IMR-90 (cell line): ENCODE measurements around the gene UBE2B. TPM values are rescaled to one million over a fixed set of nuclear protein-coding genes. Genes with fewer than 3 reads are reported as not detected.

Experiments
- ATAC-seq: fragments of 200-7000 bp; cut with Tn5 transposase; 2 replicates; pipeline ENCODE4 v1.9.1; 2020; ENCODE audit warnings: low read depth, mild to moderate bottlenecking, moderate library complexity
- BruUV-seq: library from RNA; stranded (reverse); fragments of 400-500 nt; replicated peaks from 2 replicates; lab custom pipeline; 2021; lab: Mats Ljungman, UMichigan
- CTCF ChIA-PET: fragments of 300-600 bp; formaldehyde crosslinking; extraction: SDS; loops from one replicate; lab custom pipeline; 2021; ENCODE audit warnings: antibody characterized with exemption; lab: Yijun Ruan, JAX
- POLR2A ChIA-PET: fragments of 300-600 bp; sonication (Branson Sonifier 250); formaldehyde crosslinking; loops from one replicate; lab custom pipeline; 2022; ENCODE audit warnings: antibody characterized with exemption; ENCODE audit not compliant: unreplicated experiment; lab: Charles Lee
- DNase-seq: peaks from one replicate; pipeline ENCODE4 v3.0.0; 2013
- H2AFZ ChIP-seq: replicated peaks from 2 replicates; pipeline ENCODE3; 2013; ENCODE audit warnings: low read length, mild to moderate bottlenecking; ENCODE audit not compliant: poor library complexity
- H2AK5ac ChIP-seq: 2 replicates; pipeline ENCODE4 v1.6.1; 2013; ENCODE audit warnings: low read depth, low read length, inconsistent platforms
- H2AK9ac ChIP-seq: replicated peaks from 2 replicates; pipeline ENCODE3; 2013; ENCODE audit warnings: mild to moderate bottlenecking, low read depth, low read length, moderate library complexity; ENCODE audit not compliant: poor library complexity
- H2BK120ac ChIP-seq: 2 replicates; pipeline ENCODE4 v1.6.1; 2013; ENCODE audit warnings: low read depth, low read length, inconsistent platforms
- H2BK15ac ChIP-seq: 3 replicates; pipeline ENCODE4 v1.6.1; 2013; ENCODE audit warnings: low read depth, low read length, inconsistent platforms
- H2BK20ac ChIP-seq: 2 replicates; pipeline ENCODE4 v1.6.1; 2013; ENCODE audit warnings: low read depth, mild to moderate bottlenecking, inconsistent platforms, low read length, moderate library complexity
- H2BK5ac ChIP-seq: 2 replicates; pipeline ENCODE4 v1.6.1; 2013; ENCODE audit warnings: mild to moderate bottlenecking, low read depth, low read length, inconsistent platforms; ENCODE audit not compliant: poor library complexity, severe bottlenecking
- H3K14ac ChIP-seq: replicated peaks from 2 replicates; pipeline ENCODE4 v1.6.1; 2013; ENCODE audit warnings: low read depth, low read length, inconsistent platforms
- H3K18ac ChIP-seq: 2 replicates; pipeline ENCODE4 v1.6.1; 2013; ENCODE audit warnings: low read depth, low read length, control low read depth
- H3K23ac ChIP-seq: 2 replicates; pipeline ENCODE4 v1.6.1; 2013; ENCODE audit warnings: low read depth, low read length, inconsistent platforms
- H3K27ac ChIP-seq: 2 replicates; pipeline ENCODE4 v1.5.1; 2013; ENCODE audit warnings: mild to moderate bottlenecking, control low read depth, low read length; ENCODE audit not compliant: insufficient read depth
- H3K27me3 ChIP-seq: 2 replicates; pipeline ENCODE4 v1.6.1; 2013; ENCODE audit warnings: low read length; ENCODE audit not compliant: control insufficient read depth, insufficient read depth
- H3K36me3 ChIP-seq: 2 replicates; pipeline ENCODE4 v1.6.1; 2013; ENCODE audit warnings: low read length, mixed read lengths; ENCODE audit not compliant: control insufficient read depth, insufficient read depth
- H3K4ac ChIP-seq: 2 replicates; pipeline ENCODE4 v1.6.1; 2013; ENCODE audit warnings: low read depth, low read length, inconsistent platforms
- H3K4me1 ChIP-seq: 2 replicates; pipeline ENCODE4 v1.6.1; 2013; ENCODE audit warnings: low read length, mixed read lengths; ENCODE audit not compliant: control insufficient read depth, insufficient read depth
- H3K4me2 ChIP-seq: 2 replicates; pipeline ENCODE4 v1.6.1; 2013; ENCODE audit warnings: low read depth, mild to moderate bottlenecking, control low read depth, low read length, moderate library complexity
- H3K4me3 ChIP-seq: 2 replicates; pipeline ENCODE4 v1.5.1; 2013; ENCODE audit warnings: low read depth, mild to moderate bottlenecking, control low read depth, low read length, moderate library complexity; ENCODE audit not compliant: insufficient read depth
- H3K56ac ChIP-seq: 2 replicates; pipeline ENCODE4 v1.6.1; 2013; ENCODE audit warnings: low read length, inconsistent platforms; ENCODE audit not compliant: insufficient read depth; ENCODE audit errors: extremely low read depth
- H3K79me1 ChIP-seq, 2 experiments: 2 replicates each; pipeline ENCODE4 v1.6.1; 2013; ENCODE audit warnings: low read length in 2 of 2, inconsistent platforms in 1 of 2, low read depth in 1 of 2
- H3K9ac ChIP-seq: 2 replicates; pipeline ENCODE4 v1.6.1; 2013; ENCODE audit warnings: low read depth, low read length, control low read depth
- H3K9me1 ChIP-seq: 2 replicates; pipeline ENCODE4 v1.6.1; 2013; ENCODE audit warnings: low read length, inconsistent platforms; ENCODE audit not compliant: insufficient read depth
- H3K9me3 ChIP-seq: 2 replicates; pipeline ENCODE4 v1.6.1; 2013; ENCODE audit warnings: low read length; ENCODE audit not compliant: control insufficient read depth, insufficient read depth
- H4K20me1 ChIP-seq: 2 replicates; pipeline ENCODE4 v1.6.1; 2013; ENCODE audit warnings: low read length, inconsistent platforms; ENCODE audit not compliant: insufficient read depth
- H4K5ac ChIP-seq: 2 replicates; pipeline ENCODE4 v1.6.1; 2013; ENCODE audit warnings: mild to moderate bottlenecking, low read depth, low read length, control low read depth
- H4K8ac ChIP-seq, 2 experiments: 2 replicates each; pipeline ENCODE4 v1.6.1; 2013; ENCODE audit warnings: low read depth in 2 of 2, low read length in 2 of 2, control low read depth in 1 of 2, inconsistent platforms in 1 of 2
- H4K91ac ChIP-seq: 2 replicates; pipeline ENCODE4 v1.6.1; 2013; ENCODE audit warnings: low read depth, low read length, inconsistent platforms; ENCODE audit not compliant: insufficient read depth
- BHLHE40 ChIP-seq: fragments of 150-350 bp; IDR thresholded peaks from 2 replicates; pipeline ENCODE4 v1.6.1; 2016; ENCODE audit warnings: mild to moderate bottlenecking, low read depth, low read length
- FOS ChIP-seq: fragments of 150-350 bp; IDR thresholded peaks from 2 replicates; pipeline ENCODE4 v1.6.1; 2016; ENCODE audit warnings: low read depth, low read length
- RCOR1 ChIP-seq: IDR thresholded peaks from 2 replicates; pipeline ENCODE4 v1.6.1; 2012; ENCODE audit warnings: mild to moderate bottlenecking, low read length, improper control_type of control experiment; ENCODE audit not compliant: insufficient replicate concordance
- SMC3 ChIP-seq: fragments of 150-350 bp; IDR thresholded peaks from 2 replicates; pipeline ENCODE4 v1.6.1; 2016; ENCODE audit warnings: low read depth, mild to moderate bottlenecking, antibody characterized with exemption, low read length, moderate library complexity
- WGBS, 2 experiments: methylation state at CpG; one replicate each; pipeline versions ENCODE4 v1.1.5 to v1.1.7; 2013; ENCODE audit warnings: missing lambda C conversion rate in 2 of 2; ENCODE audit not compliant: insufficient read length in 1 of 2; ENCODE audit errors: extremely low coverage in 2 of 2; 5-methylcytosine and 5-hydroxymethylcytosine counted together
- dilution Hi-C: fragments of 300-500 bp; cut with HindIII; formaldehyde crosslinking; loops from one replicate; pipeline ENCODE4 v1.14.3; 2018; ENCODE audit warnings: low sequenced_read_pairs; ENCODE audit not compliant: unreplicated experiment
- in situ Hi-C: fragments of 300-500 bp; cut with MboI; formaldehyde crosslinking; loops from 3 replicates; pipeline ENCODE4 v1.14.3; 2019; ENCODE audit warnings: low sequenced_read_pairs, inconsistent platforms, mixed read lengths
- intact Hi-C: fragments of 100-400 bp; cut with micrococcal nuclease; formaldehyde crosslinking; loops from 2 replicates; pipeline ENCODE4 v1.10.0; 2022
- polyA plus RNA-seq, 3 experiments: library from polyadenylated mRNA; depleted of rRNA; stranded (reverse); fragments of >200 nt; gene quantifications; 2 replicates each; pipeline ENCODE4 v1.2.3, GENCODE V29; 2012; ENCODE audit warnings: low replicate concordance in 1 of 3
- total RNA-seq: library from RNA; depleted of rRNA; stranded (reverse); fragments of >200 nt; gene quantifications from 2 replicates; pipeline ENCODE4 v1.2.3, GENCODE V29; 2012
- TF ChIP-seq, protein P1 (sequence below): conservative IDR thresholded peaks from 2 replicates; pipeline ENCODE4 v1.5.1; 2012; ENCODE audit warnings: mild to moderate bottlenecking, low read depth, low read length, improper control_type of control experiment

The UBE2B gene
- total and polyA plus RNA-seq, 2 of the 4 experiments (the other 2 are of a cell fraction): 6.3 to 46.0 TPM

DNA sequence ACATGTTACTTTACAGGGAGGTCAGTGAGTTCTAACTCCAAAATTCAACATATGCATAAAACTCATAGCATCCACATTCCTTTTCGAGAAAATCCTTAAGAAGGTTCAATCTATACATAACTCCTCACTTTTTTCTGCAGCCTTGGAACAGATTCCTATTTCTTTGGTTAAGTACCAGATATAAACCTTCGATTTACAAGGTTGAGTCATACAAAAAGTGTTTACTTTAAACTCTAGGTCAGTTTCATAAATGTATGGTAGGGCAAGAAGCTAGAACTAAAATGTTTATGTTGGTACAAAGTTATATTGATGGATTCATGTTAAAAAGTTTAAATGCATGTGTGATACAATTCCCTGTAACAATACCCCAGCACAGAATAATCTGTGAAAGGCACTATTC is 20.9 kb downstream of the UBE2B start:
- Histone ChIP-seq H3K56ac (no peak overlapping the region), H3K27ac (peak overlapping the region; percentile 72; the same call in 1 of the 2 replicates), H3K4ac (no peak overlapping the region), H4K5ac (no peak overlapping the region), H3K36me3 (peaks cover 52% of the 10 kb centered on the region), H3K4me3 (no peak overlapping the region), H4K91ac (no peak overlapping the region), H2BK5ac (peak overlapping the region; percentile 11), H3K9me1 (peaks cover 3% of the 10 kb centered on the region; the same call in 1 of the 2 replicates), H2BK15ac (no peak overlapping the region), H2AK5ac (no peak overlapping the region), H3K14ac (no peak overlapping the region), H3K9me3 (no peaks in the 10 kb centered on the region), H3K79me1 (peaks cover 13 to 33% of the 10 kb centered on the region in 2 experiments; a peak in 3 of 4 replicates), H2BK20ac (no peak overlapping the region), H2BK120ac (no peak overlapping the region), H3K9ac (no peak overlapping the region), H3K4me1 (peaks cover 6% of the 10 kb centered on the region), H2AK9ac (no peak overlapping the region), H3K23ac (no peak overlapping the region), H3K27me3 (no peaks in the 10 kb centered on the region), H4K8ac (no peak overlapping the region), H2AFZ (no peak overlapping the region), H4K20me1 (peaks cover 4% of the 10 kb centered on the region), H3K18ac (no peak overlapping the region), H3K4me2 (peak overlapping the region; percentile 32; the same call in 1 of the 2 replicates)
- dilution Hi-C loops (no loop called here), intact Hi-C loops (loop anchor here (2.0 to 5.0 kb wide), 2 partner anchors 16 to 195 kb away; no protein-coding TSS in a partner anchor), in situ Hi-C loops (no loop called here)
- DNase-seq (peak; percentile 70), ATAC-seq (peak; percentile 79)
- BruUV-seq: no TSS peak
- TF ChIP-seq BHLHE40: no peak
- TF ChIP-seq FOS: no peak
- TF ChIP-seq, protein P1, sequence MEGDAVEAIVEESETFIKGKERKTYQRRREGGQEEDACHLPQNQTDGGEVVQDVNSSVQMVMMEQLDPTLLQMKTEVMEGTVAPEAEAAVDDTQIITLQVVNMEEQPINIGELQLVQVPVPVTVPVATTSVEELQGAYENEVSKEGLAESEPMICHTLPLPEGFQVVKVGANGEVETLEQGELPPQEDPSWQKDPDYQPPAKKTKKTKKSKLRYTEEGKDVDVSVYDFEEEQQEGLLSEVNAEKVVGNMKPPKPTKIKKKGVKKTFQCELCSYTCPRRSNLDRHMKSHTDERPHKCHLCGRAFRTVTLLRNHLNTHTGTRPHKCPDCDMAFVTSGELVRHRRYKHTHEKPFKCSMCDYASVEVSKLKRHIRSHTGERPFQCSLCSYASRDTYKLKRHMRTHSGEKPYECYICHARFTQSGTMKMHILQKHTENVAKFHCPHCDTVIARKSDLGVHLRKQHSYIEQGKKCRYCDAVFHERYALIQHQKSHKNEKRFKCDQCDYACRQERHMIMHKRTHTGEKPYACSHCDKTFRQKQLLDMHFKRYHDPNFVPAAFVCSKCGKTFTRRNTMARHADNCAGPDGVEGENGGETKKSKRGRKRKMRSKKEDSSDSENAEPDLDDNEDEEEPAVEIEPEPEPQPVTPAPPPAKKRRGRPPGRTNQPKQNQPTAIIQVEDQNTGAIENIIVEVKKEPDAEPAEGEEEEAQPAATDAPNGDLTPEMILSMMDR: no peak
- TF ChIP-seq SMC3: no peak
- no peak for TF ChIP-seq RCOR1
- POLR2A ChIA-PET: no interaction called here
- no CpG with 5 or more reads among the region's 2 CpGs for WGBS, 2 experiments
- CTCF ChIA-PET: interaction anchor here (0.6 to 1.0 kb wide), 3 partner anchors 19 to 162 kb away, joined by 3 to 5 read pairs (median 4); no protein-coding TSS in a partner anchor
